GM19438 (cell line): Measurements from ENCODE around the gene EPAS1.

Source experiments
- ATAC-seq: cut with Tn5 transposase; IDR thresholded peaks from one replicate; pipeline ENCODE4 v1.9.1; 2021; ENCODE audit warnings: low read depth; ENCODE audit not compliant: unreplicated experiment

The EPAS1 gene

GRCh38 chr2:46358713-46359112 lies 61.5 kb downstream of the EPAS1 start:
- ATAC-seq, result no peak

- ATAC-seq, result no peak
Observed at GRCh38 chr2:46360303-46360702, 63.1 kb downstream of the EPAS1 start.

DNA sequence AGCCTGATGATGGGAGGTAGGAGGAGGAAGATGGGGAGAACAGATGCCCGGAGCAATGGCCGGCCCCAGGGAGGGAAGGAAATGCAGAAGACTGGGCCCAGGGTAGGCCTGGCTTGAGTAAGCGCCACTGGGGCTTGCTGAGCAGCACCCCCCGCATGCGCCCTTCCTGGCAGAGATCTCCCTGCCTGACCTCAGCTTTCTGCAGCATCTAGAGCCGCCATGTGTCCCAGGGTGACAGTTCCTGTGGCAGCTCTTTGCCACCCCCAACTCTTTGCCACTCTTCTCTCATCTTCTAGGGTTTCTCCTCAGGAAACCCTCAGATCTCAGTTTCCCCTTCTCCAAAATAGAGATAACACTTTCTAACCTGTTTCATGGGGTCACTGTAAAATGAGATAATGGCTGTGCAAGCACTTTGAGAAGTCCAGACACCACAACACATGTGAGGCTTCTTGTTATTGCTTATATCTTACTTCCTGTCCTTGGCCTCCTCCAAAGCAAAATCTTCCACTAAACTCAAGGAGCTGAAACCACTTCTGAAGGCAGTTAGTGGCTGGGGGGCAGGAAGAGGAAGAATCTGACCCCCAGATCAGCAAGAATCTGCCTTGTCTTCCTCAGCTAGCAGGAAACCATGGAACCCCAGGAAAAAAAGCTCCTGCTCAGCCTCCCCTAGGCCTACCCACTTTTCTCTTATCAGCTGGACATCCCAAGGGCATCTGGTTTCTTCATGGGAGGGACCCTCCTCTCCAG lies 64.9 kb downstream of the EPAS1 start:
- no peak for ATAC-seq

- ATAC-seq, result no peak
Observed at GRCh38 chr2:46362667-46363012, 65.4 kb downstream of the EPAS1 start.

- ATAC-seq, result no peak
Observed at GRCh38 chr2:46363535-46364170, 66.4 kb downstream of the EPAS1 start.

DNA sequence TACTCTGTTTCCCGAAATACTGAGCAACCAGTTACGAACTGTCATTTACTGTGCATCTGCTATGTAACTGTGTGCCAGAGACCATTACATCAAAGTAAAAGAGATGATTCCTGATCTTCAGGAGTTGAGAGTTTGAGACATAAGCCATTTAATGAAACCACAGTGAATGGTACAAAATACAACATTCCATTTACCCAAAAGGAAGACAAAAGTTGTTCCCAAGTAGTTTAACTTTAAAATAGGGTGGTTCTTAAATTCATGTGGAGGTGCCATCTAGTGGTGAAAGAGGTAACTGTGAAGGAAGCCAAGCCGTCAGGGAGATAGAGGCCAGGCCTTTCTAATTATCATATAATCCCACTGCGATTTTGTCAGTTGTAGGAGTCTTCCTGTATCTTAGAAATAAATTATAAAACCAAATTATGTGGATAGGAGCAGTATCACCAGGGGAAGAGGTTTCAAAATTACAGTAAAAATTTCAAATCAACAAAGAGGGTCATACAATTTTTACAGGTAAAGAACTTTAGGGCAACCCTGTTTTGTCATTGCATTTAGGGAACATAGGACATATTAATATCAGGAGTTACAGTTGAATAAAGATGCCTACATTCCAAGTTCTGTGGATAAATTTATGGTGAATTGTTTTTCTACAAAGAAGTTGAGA lies 67.7 kb downstream of the EPAS1 start:
- ATAC-seq, result no peak

DNA sequence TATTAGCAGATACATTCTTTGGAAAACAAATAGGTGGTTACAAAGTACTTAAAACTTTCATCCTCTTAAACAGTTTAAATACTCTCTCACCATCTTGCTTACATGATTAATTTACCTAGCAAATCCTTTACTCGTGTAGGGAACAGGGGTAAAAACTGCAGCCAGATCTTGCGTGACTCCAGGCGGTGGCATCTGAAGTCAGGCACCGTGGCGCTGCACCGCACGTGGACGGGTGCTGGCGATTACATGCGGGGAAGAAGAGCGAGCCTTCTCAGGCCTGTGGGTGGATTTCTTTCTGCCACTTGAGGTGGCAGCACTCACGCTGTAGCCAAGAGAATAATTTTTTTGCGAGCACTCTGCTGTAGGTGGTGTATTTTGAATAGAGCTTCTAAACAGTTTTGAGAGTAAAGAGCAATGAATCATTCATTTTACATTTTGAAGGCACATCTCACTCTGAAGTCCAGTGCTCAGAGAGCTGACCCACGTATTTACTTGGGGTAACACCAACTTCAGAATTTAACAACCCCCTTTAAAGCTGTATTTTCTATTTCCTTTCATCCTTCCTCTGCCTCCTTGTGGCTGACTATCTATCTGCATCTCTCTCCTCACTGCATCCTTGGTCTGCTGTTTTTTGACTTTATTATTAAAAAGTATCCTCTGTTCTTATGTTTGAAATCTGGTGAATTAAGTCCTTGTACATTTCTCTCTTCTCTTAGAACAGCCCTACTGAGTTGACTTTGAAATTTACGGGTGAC lies 68.9 kb downstream of the EPAS1 start:
- ATAC-seq, result no peak

- no peak for ATAC-seq
Observed at GRCh38 chr2:46366668-46367052, 69.5 kb downstream of the EPAS1 start.

DNA sequence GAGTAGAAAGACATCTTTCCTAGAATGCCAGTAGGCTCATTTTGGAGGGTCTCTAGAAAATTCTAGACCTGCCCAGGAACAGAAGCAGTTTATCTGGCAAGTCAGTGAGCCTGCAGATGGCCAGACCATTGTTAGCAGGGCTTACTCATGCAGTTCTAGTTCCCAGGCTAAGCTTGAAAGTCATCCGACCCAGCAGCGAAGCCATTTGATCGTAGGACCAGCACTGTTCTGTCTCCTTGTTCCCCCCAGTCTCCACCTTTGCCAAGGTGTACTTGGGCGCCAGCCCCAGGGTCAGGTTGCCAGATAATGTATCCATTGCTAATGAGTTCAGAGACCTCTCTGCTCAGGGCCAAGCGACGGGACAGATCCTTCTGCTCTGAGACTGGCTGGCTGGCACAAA lies 70.1 kb downstream of the EPAS1 start:
- ATAC-seq, result no peak

GRCh38 chr2:46368401-46368800 lies 71.2 kb downstream of the EPAS1 start:
- ATAC-seq, result no peak

DNA sequence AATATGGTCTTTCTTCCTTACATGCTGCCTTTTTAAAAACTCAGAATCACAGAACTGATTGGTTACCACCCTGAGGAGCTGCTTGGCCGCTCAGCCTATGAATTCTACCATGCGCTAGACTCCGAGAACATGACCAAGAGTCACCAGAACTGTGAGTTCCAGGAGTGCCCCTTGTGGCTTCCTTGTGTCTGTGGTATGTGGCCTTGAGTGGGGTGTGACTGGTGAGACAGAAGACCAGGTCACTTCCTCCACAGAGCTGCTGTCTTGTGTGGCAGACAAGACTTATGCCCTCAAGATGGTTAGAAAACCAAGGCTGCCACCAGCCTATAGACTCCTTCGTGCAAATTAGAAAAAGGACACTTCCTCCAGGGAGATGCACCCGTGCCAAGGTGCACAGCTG lies 72.6 kb downstream of the EPAS1 start:
- ATAC-seq, result no peak

DNA sequence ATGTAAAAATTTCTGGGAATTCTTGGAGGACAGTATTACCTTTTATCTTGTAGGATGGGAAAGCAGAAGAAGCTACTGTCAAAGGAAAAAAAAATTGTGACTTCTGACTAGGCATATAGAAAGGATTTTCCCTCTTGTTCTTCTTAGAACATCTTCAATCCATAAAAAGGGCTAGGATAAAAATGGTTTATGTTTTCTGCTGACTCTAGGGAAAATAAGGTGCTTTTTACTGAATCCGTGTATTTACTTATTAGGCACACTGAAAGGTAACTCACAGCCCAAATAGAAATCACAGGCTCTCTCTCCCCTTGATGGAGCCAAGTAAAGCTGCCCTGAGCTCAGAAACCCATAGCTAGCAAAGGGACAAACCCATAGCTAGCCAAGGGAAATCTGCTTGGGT lies 74.6 kb downstream of the EPAS1 start:
- ATAC-seq, result no peak

DNA sequence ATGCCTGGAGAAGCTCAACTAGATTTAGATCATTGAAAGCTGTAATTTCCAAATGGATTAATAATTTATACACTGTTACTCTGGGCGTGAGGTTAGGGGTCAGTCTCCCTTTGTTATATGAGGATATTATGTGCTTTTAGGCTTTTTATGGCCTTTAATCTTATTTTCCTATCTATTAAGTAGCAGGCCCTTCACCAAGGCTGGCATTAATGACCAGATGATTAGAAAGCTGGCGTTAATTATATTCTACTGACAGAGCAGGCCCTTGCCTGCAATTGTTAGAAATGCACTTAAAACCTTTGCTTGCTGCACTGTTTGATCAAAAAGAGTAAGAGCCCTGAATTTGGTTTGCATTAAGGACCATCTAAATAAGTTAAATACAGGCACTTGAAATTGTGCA lies 75.3 kb downstream of the EPAS1 start:
- no peak for ATAC-seq

DNA sequence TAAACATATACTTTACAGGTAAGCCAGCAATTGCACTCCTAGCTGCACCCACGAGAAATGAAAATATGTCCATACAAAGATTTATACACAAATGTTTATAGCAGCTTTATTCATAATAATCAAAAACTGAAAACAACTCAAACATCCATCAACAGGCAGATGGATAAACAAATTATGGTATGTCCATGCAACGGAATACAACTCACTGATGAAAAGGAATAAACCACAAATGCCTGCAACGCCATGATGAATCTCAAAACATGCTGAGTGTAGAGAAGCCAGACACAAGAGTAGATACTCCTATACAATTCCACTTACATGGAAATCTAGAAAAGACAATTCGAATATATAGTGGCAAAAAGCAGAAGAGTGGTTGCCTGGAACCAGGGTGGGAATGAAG lies 76.0 kb downstream of the EPAS1 start:
- ATAC-seq, result no peak

DNA sequence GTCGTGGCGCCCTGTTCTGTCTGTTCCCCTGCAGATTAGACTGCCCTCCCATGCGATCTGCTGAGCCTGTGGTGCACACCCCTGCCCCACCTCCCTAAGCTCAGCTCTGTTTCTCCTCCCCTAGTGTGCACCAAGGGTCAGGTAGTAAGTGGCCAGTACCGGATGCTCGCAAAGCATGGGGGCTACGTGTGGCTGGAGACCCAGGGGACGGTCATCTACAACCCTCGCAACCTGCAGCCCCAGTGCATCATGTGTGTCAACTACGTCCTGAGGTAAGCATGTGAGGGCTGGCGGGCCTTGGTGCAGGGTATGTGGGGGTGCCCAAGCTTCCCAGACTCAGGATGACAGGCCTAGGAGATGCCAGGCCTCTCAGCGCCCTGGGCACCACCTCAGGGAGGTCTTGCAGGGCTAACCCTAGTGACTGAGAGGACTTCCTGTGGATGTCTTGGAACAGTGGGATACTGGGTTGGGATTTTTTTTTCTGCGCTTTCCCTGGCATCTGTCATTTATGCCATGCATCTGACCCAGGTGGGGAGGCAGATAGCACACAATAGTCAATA lies 78.4 kb downstream of the EPAS1 start:
- no peak for ATAC-seq

GRCh38 chr2:46376586-46376985 lies 79.4 kb downstream of the EPAS1 start:
- no peak for ATAC-seq

DNA sequence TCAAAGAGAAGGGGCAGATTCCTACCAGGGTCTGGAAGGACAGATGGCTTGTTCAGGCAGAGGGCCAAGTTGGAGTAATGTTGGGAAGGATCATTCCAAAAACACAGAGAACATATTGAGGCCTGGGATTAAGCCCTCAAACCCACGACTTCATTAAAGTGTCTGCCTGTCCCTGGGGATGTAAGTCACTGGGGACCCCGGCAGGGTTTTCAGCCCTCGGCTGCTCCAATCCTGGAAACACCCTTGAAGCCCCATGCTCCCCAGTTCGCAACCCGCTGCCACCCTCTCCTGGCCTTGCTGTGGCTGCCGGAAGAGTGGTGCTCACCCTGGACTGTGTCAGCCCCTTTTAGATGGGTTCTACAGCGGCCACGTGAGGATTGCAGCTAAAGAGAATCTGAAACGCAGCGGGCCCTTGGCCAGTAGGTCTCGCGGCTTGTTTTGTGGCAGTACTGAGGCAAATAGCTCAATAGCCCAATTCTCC lies 79.9 kb downstream of the EPAS1 start:
- no peak for ATAC-seq

- ATAC-seq, result no peak
Observed at GRCh38 chr2:46377666-46378560, 80.7 kb downstream of the EPAS1 start.

DNA sequence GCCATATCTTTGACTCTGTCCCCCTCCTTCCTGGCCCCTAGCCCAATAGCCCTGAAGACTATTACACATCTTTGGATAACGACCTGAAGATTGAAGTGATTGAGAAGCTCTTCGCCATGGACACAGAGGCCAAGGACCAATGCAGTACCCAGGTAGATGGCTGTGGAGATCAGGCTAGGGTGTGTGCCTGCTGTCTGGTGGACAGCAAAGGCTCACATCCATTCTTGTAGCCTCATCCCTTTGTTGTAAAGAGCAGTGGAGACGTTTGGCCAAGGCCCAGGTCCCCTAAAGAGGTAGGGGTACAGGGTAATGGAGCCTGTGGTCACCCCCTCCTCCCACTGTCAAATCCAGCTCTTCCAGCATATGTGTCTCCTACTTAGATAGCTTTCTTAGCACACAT lies 81.4 kb downstream of the EPAS1 start:
- no peak for ATAC-seq
